Erythroblast (primary cell): ENCODE measurements around the gene PXT1.
"Not testable (repeated sequence)": the region's sequence is repeated elsewhere in the genome, so short reads cannot be mapped to it uniquely, and the experiment has no call there.

Source experiments
- DNase-seq, 2 experiments: peaks; one replicate each; lab custom pipeline; 2025; lab: John Stamatoyannopoulos, UW
- GATA1 ChIP-seq: IDR thresholded peaks from 2 replicates; pipeline ENCODE4 v1.6.1; 2011; ENCODE audit warnings: low read depth, mild to moderate bottlenecking, control low read depth, low read length, moderate library complexity
- POLR2A ChIP-seq: IDR thresholded peaks from 2 replicates; pipeline ENCODE4 v1.6.1; 2011; ENCODE audit warnings: mild to moderate bottlenecking, low read length

PXT1 gene

GRCh38 chr6:36431197-36431596 lies 11.5 kb downstream of the PXT1 start:
- no peak for DNase-seq
- TF ChIP-seq POLR2A (no peak), GATA1 (no peak)

DNA sequence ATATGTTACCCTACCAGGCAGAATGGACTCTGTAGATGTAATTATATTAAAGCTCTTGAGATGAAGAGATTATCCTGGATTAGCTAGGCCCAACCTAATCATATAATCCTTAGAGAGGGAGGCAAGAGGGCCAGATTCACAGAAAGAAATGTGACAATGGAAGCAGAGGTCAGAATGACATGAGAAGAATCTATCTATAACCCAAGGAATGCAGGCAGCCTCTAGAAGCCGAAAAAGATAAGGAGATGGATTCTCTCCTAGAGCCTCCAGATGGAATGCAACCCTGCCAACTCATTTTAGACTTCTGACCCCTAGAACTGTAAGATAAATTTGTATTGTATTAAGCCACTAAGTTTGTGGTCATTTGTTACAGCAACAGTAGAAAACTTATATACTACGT lies 12.3 kb downstream of the PXT1 start:
- DNase-seq, result no peak
- TF ChIP-seq GATA1 (no peak), POLR2A (no peak)

- no peak for TF ChIP-seq GATA1
- peak; percentile 6 to 30 for DNase-seq
Measured at GRCh38 chr6:36428911-36429310, 13.7 kb downstream of the PXT1 start.

GRCh38 chr6:36426622-36427021 lies 16.0 kb downstream of the PXT1 start:
- TF ChIP-seq GATA1, result no peak
- TF ChIP-seq POLR2A, result no peak
- no peak for DNase-seq

DNA sequence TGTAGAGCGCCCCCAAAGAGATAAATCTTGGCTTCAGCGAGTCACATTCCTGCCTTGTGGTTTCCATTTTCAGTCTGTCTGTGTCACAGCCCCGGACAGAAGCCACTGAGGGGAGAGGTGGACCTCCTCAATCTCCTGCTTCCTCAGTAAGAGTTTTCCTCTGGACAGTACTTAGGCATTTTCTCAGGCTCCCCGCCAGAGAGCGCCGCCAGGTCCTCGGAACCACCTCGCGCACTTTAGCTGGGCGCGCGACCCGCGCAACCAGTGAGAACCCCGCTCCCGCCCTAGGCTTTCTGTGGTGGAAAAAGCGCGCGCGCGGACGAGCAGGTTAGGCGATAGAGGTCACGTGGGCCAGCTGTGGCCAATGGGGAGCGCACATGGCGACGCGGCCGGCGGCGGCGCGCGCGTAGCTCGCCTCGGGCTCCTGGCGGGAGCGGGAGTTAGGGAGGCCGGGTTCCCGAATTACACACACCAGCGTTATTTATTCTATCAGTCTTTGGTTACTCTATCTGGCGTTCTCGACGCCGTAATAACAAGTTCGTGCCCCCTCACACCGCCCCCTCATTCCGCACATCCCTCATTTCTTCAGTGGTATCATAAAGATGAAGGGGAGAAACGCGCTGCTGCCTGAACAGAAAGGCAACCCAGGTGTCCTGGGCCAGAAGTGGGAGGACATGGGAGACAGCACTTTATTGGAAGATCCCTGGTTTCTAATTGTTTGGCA lies 19.4 kb downstream of the PXT1 start:
- DNase-seq, result peak; percentile 99
- TF ChIP-seq POLR2A (peak; percentile 96), GATA1 (no peak)

GRCh38 chr6:36422714-36423100 lies 19.9 kb downstream of the PXT1 start:
- TF ChIP-seq GATA1, result no peak
- TF ChIP-seq POLR2A, result no peak
- DNase-seq, result no peak

- no peak for DNase-seq
- TF ChIP-seq POLR2A, result no peak
- no peak for TF ChIP-seq GATA1
Measured at GRCh38 chr6:36419310-36419709, 23.3 kb downstream of the PXT1 start.

- TF ChIP-seq GATA1 (no peak), POLR2A (no peak)
- DNase-seq, result no peak
Measured at GRCh38 chr6:36418558-36418957, 24.1 kb downstream of the PXT1 start.

GRCh38 chr6:36414481-36414880 lies 28.2 kb downstream of the PXT1 start:
- DNase-seq, result no peak
- TF ChIP-seq GATA1 (no peak), POLR2A (no peak)

- no peak for DNase-seq
- TF ChIP-seq POLR2A (no peak), GATA1 (no peak)
Measured at GRCh38 chr6:36413489-36414480, 28.9 kb downstream of the PXT1 start.

DNA sequence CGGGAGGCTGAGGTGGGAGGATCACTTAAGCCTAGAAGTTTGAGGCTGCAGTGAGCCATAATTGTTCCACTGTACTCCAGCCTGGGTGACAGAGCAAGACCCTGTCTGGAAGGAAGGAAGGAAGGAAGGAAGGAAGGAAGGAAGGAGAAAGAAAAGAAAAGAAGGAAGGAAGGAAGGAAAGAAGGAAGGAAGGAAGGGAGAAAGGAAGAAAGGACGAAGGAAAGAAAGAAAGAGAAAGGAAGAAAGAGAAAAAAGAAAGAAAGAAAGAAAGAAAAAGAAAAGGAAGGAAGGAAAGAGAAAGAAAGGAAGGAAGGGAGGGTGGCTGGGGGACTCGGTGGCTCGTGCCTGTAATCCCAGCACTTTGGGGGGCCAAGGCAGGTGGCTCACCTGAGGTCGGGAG lies 32.9 kb downstream of the PXT1 start:
- not testable (repeated sequence) for DNase-seq

- DNase-seq, result no peak
- TF ChIP-seq GATA1, result no peak
- TF ChIP-seq POLR2A, result no peak
Measured at GRCh38 chr6:36404164-36404563, 38.5 kb downstream of the PXT1 start.

GRCh38 chr6:36402481-36402880 lies 40.2 kb downstream of the PXT1 start:
- TF ChIP-seq POLR2A, result no peak
- TF ChIP-seq GATA1, result no peak
- DNase-seq, result no peak

DNA sequence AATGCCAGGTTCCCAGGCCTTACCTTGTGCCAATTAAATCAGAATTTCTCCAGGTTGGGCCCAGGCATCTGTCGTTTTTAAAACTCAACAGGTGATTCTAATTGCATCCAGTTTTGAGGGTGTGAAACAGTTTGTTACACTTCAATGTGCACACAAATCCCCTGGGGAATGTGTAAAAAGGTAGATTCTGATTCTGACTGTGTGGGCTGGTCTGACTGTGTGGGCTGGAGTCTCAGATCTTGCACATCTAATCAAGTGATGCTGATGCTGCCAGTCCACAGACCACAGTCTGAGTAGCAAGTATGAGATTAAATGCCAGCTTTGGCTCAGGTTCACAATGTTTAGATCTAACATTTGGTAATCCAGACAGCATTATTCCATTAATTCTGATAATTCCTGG lies 42.7 kb downstream of the PXT1 start:
- no peak for TF ChIP-seq GATA1
- TF ChIP-seq POLR2A, result no peak
- no peak for DNase-seq
